ENCODE measurements around the gene BACH2.

BACH2 gene

GRCh38 chr6:90204327-90205056 is 92.2 kb downstream of the BACH2 start:
- no peak for DNase-seq

- no peak for DNase-seq
Observed at GRCh38 chr6:90203672-90204071, 93.0 kb downstream of the BACH2 start.

GRCh38 chr6:90202156-90202555 is 94.5 kb downstream of the BACH2 start:
- no peak for DNase-seq

- no peak for DNase-seq
Observed at GRCh38 chr6:90199900-90200299, 96.7 kb downstream of the BACH2 start.

GRCh38 chr6:90198758-90199425 is 97.8 kb downstream of the BACH2 start:
- DNase-seq: no peak

GRCh38 chr6:90197854-90198496 is 98.7 kb downstream of the BACH2 start:
- DNase-seq: no peak

GRCh38 chr6:90195094-90195829 is 101.4 kb downstream of the BACH2 start:
- no peak for DNase-seq

GRCh38 chr6:90194371-90194841 is 102.2 kb downstream of the BACH2 start:
- no peak for DNase-seq

- DNase-seq: no peak
Observed at GRCh38 chr6:90193359-90193758, 103.3 kb downstream of the BACH2 start.

GRCh38 chr6:90192857-90193256 is 103.8 kb downstream of the BACH2 start:
- no peak for DNase-seq

GRCh38 chr6:90190752-90191395 is 105.8 kb downstream of the BACH2 start:
- DNase-seq: no peak

- no peak for DNase-seq
Observed at GRCh38 chr6:90190131-90190530, 106.5 kb downstream of the BACH2 start.

- DNase-seq: no peak
Observed at GRCh38 chr6:90187437-90188121, 109.1 kb downstream of the BACH2 start.

GRCh38 chr6:90186637-90187371 is 109.8 kb downstream of the BACH2 start:
- DNase-seq: no peak

- DNase-seq: no peak
Observed at GRCh38 chr6:90186026-90186425, 110.6 kb downstream of the BACH2 start.

GRCh38 chr6:90184334-90185298 is 112.0 kb downstream of the BACH2 start:
- DNase-seq: no peak

GRCh38 chr6:90183587-90184333 is 112.9 kb downstream of the BACH2 start:
- no peak for DNase-seq

GRCh38 chr6:90180526-90180925 is 116.1 kb downstream of the BACH2 start:
- no peak for DNase-seq
